ENCODE results near the gene CCDC14. TPM values are rescaled to one million over a fixed set of nuclear protein-coding genes. Genes with fewer than 3 reads are reported as not detected.
"Not testable (repeated sequence)": the region's sequence is repeated elsewhere in the genome, so short reads cannot be mapped to it uniquely, and the experiment has no call there.

The CCDC14 gene
- total RNA-seq, 1 experiment from 2014 or later = 62.5 TPM

- H3K23me2 ChIP-seq (ENCODE audit: insufficient read length, low read depth, low read length, poor library complexity, severe bottlenecking); H2BK120ac ChIP-seq (ENCODE audit: low read depth, low read length, poor library complexity, severe bottlenecking); H3K4me2 ChIP-seq (ENCODE audit: insufficient read depth, insufficient read length, low read length); H3K27me3 ChIP-seq (ENCODE audit: insufficient read depth, low read length); H3K9ac ChIP-seq (ENCODE audit: extremely low read depth, insufficient read length, low read length); H3K56ac ChIP-seq (ENCODE audit: insufficient read length, low read depth, low read length); H3K79me2 ChIP-seq (ENCODE audit: insufficient read depth, low read length); H3K36me3 Mint-ChIP-seq (ENCODE audit: insufficient read depth in 1 of 3, low read depth in 3 of 3); H3K79me1 ChIP-seq (ENCODE audit: insufficient read depth, low read depth, low read length, poor library complexity, severe bottlenecking); H2AK5ac ChIP-seq (ENCODE audit: insufficient read length, low read length); H3K4ac ChIP-seq (ENCODE audit: low read depth, low read length); H3K18ac ChIP-seq (ENCODE audit: insufficient read length, low read depth, low read length); H3K27ac ChIP-seq (ENCODE audit: insufficient read length, low read depth, low read length); H2AFZ ChIP-seq (ENCODE audit: low read length); H2BK5ac ChIP-seq (ENCODE audit: insufficient read length, low read length); H4K8ac ChIP-seq (replicated peaks; ENCODE audit: insufficient read length, low read depth, low read length); H3K9me3 ChIP-seq (ENCODE audit: control insufficient read depth, low read depth, low read length); H3K4me1 ChIP-seq (ENCODE audit: insufficient read depth, low read length); H3K27ac Mint-ChIP-seq; H2BK20ac ChIP-seq (ENCODE audit: low read depth, low read length, poor library complexity, severe bottlenecking); H2BK12ac ChIP-seq (ENCODE audit: insufficient read length, low read depth, low read length); H3K4me1 Mint-ChIP-seq; H3K14ac ChIP-seq (ENCODE audit: insufficient read depth, low read length); H3K9me3 Mint-ChIP-seq; H4K20me1 ChIP-seq (ENCODE audit: control insufficient read depth, insufficient read depth, insufficient read length); H4K5ac ChIP-seq (ENCODE audit: insufficient read length, low read depth, low read length); H3T11ph ChIP-seq (ENCODE audit: low read length); H2BK15ac ChIP-seq (ENCODE audit: low read depth, low read length); H3K4me3 Mint-ChIP-seq; H4K91ac ChIP-seq (ENCODE audit: insufficient read length, low read depth, low read length); H3K23ac ChIP-seq (ENCODE audit: insufficient read length, low read depth, low read length); DNase-seq: not testable (repeated sequence)
- H3K27me3 Mint-ChIP-seq (ENCODE audit: low read depth) = peaks cover 34% of the 10 kb centered on the region
- WGBS (ENCODE audit: extremely low coverage, insufficient read length, low lambda C conversion rate) = no CpG with 5 or more reads among the region's 4 CpGs
Measured at GRCh38 chr3:123976181-123976898, 15.3 kb upstream of the CCDC14 start.

GRCh38 chr3:123975030-123975429, 14.0 kb upstream of the CCDC14 start:
- not testable (repeated sequence) for H3K79me2 ChIP-seq (ENCODE audit: insufficient read depth, low read length); H4K5ac ChIP-seq (ENCODE audit: insufficient read length, low read depth, low read length); H3K27ac Mint-ChIP-seq; H4K8ac ChIP-seq (replicated peaks; ENCODE audit: insufficient read length, low read depth, low read length); H3K27me3 ChIP-seq (ENCODE audit: insufficient read depth, low read length); H3K36me3 Mint-ChIP-seq (ENCODE audit: insufficient read depth in 1 of 3, low read depth in 3 of 3); H2AFZ ChIP-seq (ENCODE audit: low read length); H3K23ac ChIP-seq (ENCODE audit: insufficient read length, low read depth, low read length); H3K18ac ChIP-seq (ENCODE audit: insufficient read length, low read depth, low read length); H3K23me2 ChIP-seq (ENCODE audit: insufficient read length, low read depth, low read length, poor library complexity, severe bottlenecking); H3K56ac ChIP-seq (ENCODE audit: insufficient read length, low read depth, low read length); H3K4ac ChIP-seq (ENCODE audit: low read depth, low read length); H2BK120ac ChIP-seq (ENCODE audit: low read depth, low read length, poor library complexity, severe bottlenecking); H2BK5ac ChIP-seq (ENCODE audit: insufficient read length, low read length); H3K9ac ChIP-seq (ENCODE audit: extremely low read depth, insufficient read length, low read length); H3K9me3 ChIP-seq (ENCODE audit: control insufficient read depth, low read depth, low read length); H3K79me1 ChIP-seq (ENCODE audit: insufficient read depth, low read depth, low read length, poor library complexity, severe bottlenecking); H2AK5ac ChIP-seq (ENCODE audit: insufficient read length, low read length); H3K4me3 Mint-ChIP-seq; DNase-seq; H3T11ph ChIP-seq (ENCODE audit: low read length); H3K4me1 ChIP-seq (ENCODE audit: insufficient read depth, low read length); H4K91ac ChIP-seq (ENCODE audit: insufficient read length, low read depth, low read length); H3K9me3 Mint-ChIP-seq; H3K4me2 ChIP-seq (ENCODE audit: insufficient read depth, insufficient read length, low read length); H2BK12ac ChIP-seq (ENCODE audit: insufficient read length, low read depth, low read length); H2BK15ac ChIP-seq (ENCODE audit: low read depth, low read length); H3K14ac ChIP-seq (ENCODE audit: insufficient read depth, low read length); H3K4me1 Mint-ChIP-seq; H2BK20ac ChIP-seq (ENCODE audit: low read depth, low read length, poor library complexity, severe bottlenecking); H3K27ac ChIP-seq (ENCODE audit: insufficient read length, low read depth, low read length); H4K20me1 ChIP-seq (ENCODE audit: control insufficient read depth, insufficient read depth, insufficient read length)
- WGBS (ENCODE audit: extremely low coverage, insufficient read length, low lambda C conversion rate) = no CpG with 5 or more reads among the region's 7 CpGs
- peaks cover 26% of the 10 kb centered on the region for H3K27me3 Mint-ChIP-seq (ENCODE audit: low read depth)

Data from H9 (cell line).